SK-N-SH treated with all-trans-retinoic acid at 6 μM for 48 hours (cell line): ENCODE measurements around the gene CA9.

Source experiments
- ATAC-seq: fragments of 200-7000 bp; cut with Tn5 transposase; 3 replicates; pipeline ENCODE4 v1.9.1; 2020; ENCODE audit warnings: mild to moderate bottlenecking, moderate library complexity
- ARNTL ChIP-seq: fragments of 450-650 bp; formaldehyde crosslinking; IDR thresholded peaks from 2 replicates; pipeline ENCODE4 v1.5.0; 2020; ENCODE audit warnings: low read depth, mild to moderate bottlenecking, moderate library complexity, borderline replicate concordance
- BACH2 ChIP-seq: fragments of 250-450 bp; sonication (Bioruptor Pico); IDR thresholded peaks from 2 replicates; pipeline ENCODE4 v1.9.0; 2021; ENCODE audit warnings: mild to moderate bottlenecking, borderline replicate concordance
- CSDC2 ChIP-seq: fragments of 250-450 bp; sonication (Bioruptor Pico); IDR thresholded peaks from 2 replicates; pipeline ENCODE4 v1.5.0; 2020; ENCODE audit warnings: mild to moderate bottlenecking, moderate library complexity
- ESRRG ChIP-seq: fragments of 250-450 bp; sonication (Bioruptor Pico); IDR thresholded peaks from 2 replicates; pipeline ENCODE4 v1.6.1; 2021; ENCODE audit warnings: mild to moderate bottlenecking
- GLIS3 ChIP-seq: fragments of 250-450 bp; sonication (Bioruptor Pico); IDR thresholded peaks from 2 replicates; pipeline ENCODE4 v1.5.0; 2020; ENCODE audit warnings: mild to moderate bottlenecking, moderate library complexity
- ISL1 ChIP-seq: fragments of 250-450 bp; sonication (Bioruptor Pico); IDR thresholded peaks from 2 replicates; pipeline ENCODE4 v2.1.2; 2022; ENCODE audit warnings: mild to moderate bottlenecking, moderate library complexity
- OSR1 ChIP-seq: fragments of 250-450 bp; sonication (Bioruptor Pico); IDR thresholded peaks from 2 replicates; pipeline ENCODE4 v1.8.0; 2022; ENCODE audit warnings: moderate library complexity, mild to moderate bottlenecking, inconsistent platforms
- PATZ1 ChIP-seq: fragments of 250-450 bp; sonication (Bioruptor Pico); IDR thresholded peaks from 2 replicates; pipeline ENCODE4 v1.8.0; 2020; ENCODE audit warnings: mild to moderate bottlenecking, moderate library complexity, borderline replicate concordance
- PPARA ChIP-seq: fragments of 250-450 bp; sonication (Bioruptor Pico); IDR thresholded peaks from 2 replicates; pipeline ENCODE4 v1.5.0; 2020; ENCODE audit warnings: mild to moderate bottlenecking, borderline replicate concordance
- RARB ChIP-seq: fragments of 250-450 bp; sonication (Bioruptor Pico); IDR thresholded peaks from 2 replicates; pipeline ENCODE4 v1.8.0; 2021; ENCODE audit warnings: mild to moderate bottlenecking, moderate library complexity
- SNAI2 ChIP-seq: fragments of 250-450 bp; sonication (Bioruptor Pico); IDR thresholded peaks from 2 replicates; pipeline ENCODE4 v1.5.0; 2020; ENCODE audit warnings: mild to moderate bottlenecking, moderate library complexity
- TOX ChIP-seq: fragments of 250-450 bp; sonication (Bioruptor Pico); IDR thresholded peaks from 2 replicates; pipeline ENCODE4 v1.8.0; 2021; ENCODE audit warnings: mild to moderate bottlenecking, moderate library complexity, borderline replicate concordance
- TSHZ2 ChIP-seq: fragments of 250-450 bp; sonication (Bioruptor Pico); IDR thresholded peaks from 2 replicates; pipeline ENCODE4 v1.5.0; 2020; ENCODE audit warnings: mild to moderate bottlenecking, moderate library complexity
- ZFP3 ChIP-seq: fragments of 250-450 bp; sonication (Bioruptor Pico); IDR thresholded peaks from 2 replicates; pipeline ENCODE4 v1.5.0; 2020; ENCODE audit warnings: mild to moderate bottlenecking, moderate library complexity
- ZFP30 ChIP-seq: fragments of 450-650 bp; formaldehyde crosslinking; IDR thresholded peaks from 2 replicates; pipeline ENCODE4 v1.5.0; 2022; ENCODE audit warnings: mild to moderate bottlenecking, moderate library complexity
- ZNF565 ChIP-seq: fragments of 450-650 bp; formaldehyde crosslinking; conservative IDR thresholded peaks from 2 replicates; pipeline ENCODE4 v1.5.0; 2020; ENCODE audit warnings: low read depth, mild to moderate bottlenecking, moderate library complexity
- ZNF70 ChIP-seq: fragments of 450-650 bp; formaldehyde crosslinking; IDR thresholded peaks from 2 replicates; pipeline ENCODE4 v1.5.0; 2020; ENCODE audit warnings: mild to moderate bottlenecking, moderate library complexity
- ZNF8 ChIP-seq: fragments of 450-650 bp; formaldehyde crosslinking; IDR thresholded peaks from 2 replicates; pipeline ENCODE4 v1.5.0; 2020; ENCODE audit warnings: mild to moderate bottlenecking, moderate library complexity
- TF ChIP-seq, protein P1 (sequence below): fragments of 250-450 bp; sonication (Bioruptor Pico); IDR thresholded peaks from 2 replicates; pipeline ENCODE4 v1.5.1; 2021; ENCODE audit warnings: mild to moderate bottlenecking, moderate library complexity
- TF ChIP-seq, protein P2 (sequence below): fragments of 250-450 bp; sonication (Bioruptor Pico); IDR thresholded peaks from 2 replicates; pipeline ENCODE4 v1.8.0; 2021; ENCODE audit warnings: low read depth, mild to moderate bottlenecking, moderate library complexity, borderline replicate concordance

The CA9 gene

DNA sequence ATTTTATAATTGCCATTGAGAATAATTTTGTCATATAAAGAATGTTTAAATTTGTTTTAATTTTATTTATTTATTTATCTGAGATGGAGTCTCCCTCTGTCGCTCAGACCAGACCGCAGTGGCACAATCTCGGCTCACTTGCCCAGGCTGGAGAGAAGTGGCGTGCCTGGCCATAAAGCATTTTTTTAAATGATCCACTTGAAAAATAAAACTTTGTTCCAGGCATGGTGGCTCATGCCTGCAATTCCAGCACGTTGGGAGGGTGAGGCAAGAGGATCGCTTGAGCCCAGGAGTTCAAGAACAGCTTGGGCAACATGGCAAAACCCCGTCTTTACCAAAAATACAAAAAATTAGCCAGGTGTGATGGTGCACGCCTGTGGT, 20.9 kb upstream of the CA9 start (continued):
- TF ChIP-seq TSHZ2 (CRISPR knock-in tag) (no peak), ZFP30 (no peak), ZFP3 (CRISPR knock-in tag) (no peak), ESRRG (no peak), RARB (CRISPR knock-in tag) (no peak), GLIS3 (CRISPR knock-in tag) (no peak), CSDC2 (no peak), ZNF8 (CRISPR knock-in tag) (no peak)
- TF ChIP-seq, protein P1, sequence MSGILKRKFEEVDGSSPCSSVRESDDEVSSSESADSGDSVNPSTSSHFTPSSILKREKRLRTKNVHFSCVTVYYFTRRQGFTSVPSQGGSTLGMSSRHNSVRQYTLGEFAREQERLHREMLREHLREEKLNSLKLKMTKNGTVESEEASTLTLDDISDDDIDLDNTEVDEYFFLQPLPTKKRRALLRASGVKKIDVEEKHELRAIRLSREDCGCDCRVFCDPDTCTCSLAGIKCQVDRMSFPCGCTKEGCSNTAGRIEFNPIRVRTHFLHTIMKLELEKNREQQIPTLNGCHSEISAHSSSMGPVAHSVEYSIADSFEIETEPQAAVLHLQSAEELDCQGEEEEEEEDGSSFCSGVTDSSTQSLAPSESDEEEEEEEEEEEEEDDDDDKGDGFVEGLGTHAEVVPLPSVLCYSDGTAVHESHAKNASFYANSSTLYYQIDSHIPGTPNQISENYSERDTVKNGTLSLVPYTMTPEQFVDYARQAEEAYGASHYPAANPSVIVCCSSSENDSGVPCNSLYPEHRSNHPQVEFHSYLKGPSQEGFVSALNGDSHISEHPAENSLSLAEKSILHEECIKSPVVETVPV (CRISPR knock-in tag) = no peak

GRCh38 chr9:35653611-35654010, 20.1 kb upstream of the CA9 start:
- TF ChIP-seq ISL1 (CRISPR knock-in tag) (no peak), PATZ1 (CRISPR knock-in tag) (no peak), ZFP30 (no peak), TSHZ2 (CRISPR knock-in tag) (no peak), ZNF70 (CRISPR knock-in tag) (no peak), OSR1 (CRISPR knock-in tag) (no peak), ZNF8 (CRISPR knock-in tag) (no peak)
- TF ChIP-seq, protein P2, sequence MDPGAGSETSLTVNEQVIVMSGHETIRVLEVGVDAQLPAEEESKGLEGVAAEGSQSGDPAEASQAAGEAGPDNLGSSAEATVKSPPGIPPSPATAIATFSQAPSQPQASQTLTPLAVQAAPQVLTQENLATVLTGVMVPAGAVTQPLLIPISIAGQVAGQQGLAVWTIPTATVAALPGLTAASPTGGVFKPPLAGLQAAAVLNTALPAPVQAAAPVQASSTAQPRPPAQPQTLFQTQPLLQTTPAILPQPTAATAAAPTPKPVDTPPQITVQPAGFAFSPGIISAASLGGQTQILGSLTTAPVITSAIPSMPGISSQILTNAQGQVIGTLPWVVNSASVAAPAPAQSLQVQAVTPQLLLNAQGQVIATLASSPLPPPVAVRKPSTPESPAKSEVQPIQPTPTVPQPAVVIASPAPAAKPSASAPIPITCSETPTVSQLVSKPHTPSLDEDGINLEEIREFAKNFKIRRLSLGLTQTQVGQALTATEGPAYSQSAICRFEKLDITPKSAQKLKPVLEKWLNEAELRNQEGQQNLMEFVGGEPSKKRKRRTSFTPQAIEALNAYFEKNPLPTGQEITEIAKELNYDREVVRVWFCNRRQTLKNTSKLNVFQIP (CRISPR knock-in tag) = no peak
- no peak for ATAC-seq

DNA sequence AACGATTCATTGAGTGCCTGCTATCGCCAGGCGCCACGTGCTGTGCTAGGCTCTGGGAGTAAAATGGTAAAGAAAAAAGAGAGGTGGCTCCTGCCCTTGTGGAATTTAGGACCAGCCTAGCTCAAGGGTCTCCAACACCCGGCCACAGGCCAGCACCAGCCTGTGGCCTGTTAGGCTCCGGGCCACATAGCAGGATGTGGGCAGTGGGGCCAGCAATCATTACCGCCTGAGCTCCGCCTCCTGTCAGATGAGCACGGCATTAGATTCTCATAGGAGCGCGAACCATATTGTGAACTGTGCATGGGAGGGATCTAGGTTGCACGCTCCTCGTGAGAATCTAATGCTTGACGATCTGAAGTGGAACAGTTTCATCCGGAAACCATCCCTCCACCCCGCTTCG, 17.4 kb upstream of the CA9 start:
- no peak for TF ChIP-seq BACH2 (CRISPR knock-in tag)
- no peak for TF ChIP-seq ZFP30
- no peak for TF ChIP-seq SNAI2
- no peak for TF ChIP-seq TSHZ2 (CRISPR knock-in tag)
- TF ChIP-seq, protein P1 (CRISPR knock-in tag) = no peak
- TF ChIP-seq ISL1 (CRISPR knock-in tag) = no peak
- no peak for TF ChIP-seq PPARA
- TF ChIP-seq TOX (CRISPR knock-in tag) = no peak
- no peak for TF ChIP-seq ZNF8 (CRISPR knock-in tag)
- TF ChIP-seq GLIS3 (CRISPR knock-in tag) = no peak
- TF ChIP-seq OSR1 (CRISPR knock-in tag) = no peak
- no peak for TF ChIP-seq ZNF565 (CRISPR knock-in tag)
- no peak for TF ChIP-seq ARNTL (CRISPR knock-in tag)
- TF ChIP-seq RARB (CRISPR knock-in tag) = no peak
- no peak for ATAC-seq
